ENCODE data around the gene FGF12. TPM values are rescaled to one million over a fixed set of nuclear protein-coding genes. Genes with fewer than 3 reads are reported as not detected.

FGF12 gene
- polyA plus RNA-seq, 3 donors = not detected

DNA sequence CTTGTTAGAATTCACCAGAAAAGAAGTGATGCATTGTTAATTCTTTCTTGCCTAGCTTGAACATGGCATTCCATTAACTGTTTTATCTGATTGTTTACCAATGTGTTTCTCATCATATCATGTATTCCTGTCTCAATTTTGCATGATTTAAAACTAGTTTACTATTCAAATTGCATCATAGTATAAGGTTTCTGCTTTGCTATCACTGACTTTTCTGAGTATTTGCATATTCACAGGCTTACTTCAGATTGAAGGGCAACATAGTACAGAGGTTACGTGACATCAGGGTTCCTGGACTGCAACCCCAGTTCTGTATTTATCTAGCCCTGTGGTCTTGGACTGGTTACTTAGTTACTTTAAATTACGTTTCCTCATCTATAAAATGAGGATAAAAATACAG is 561.8 kb downstream of the FGF12 start:
- Histone ChIP-seq H3K4me2 (replicated peaks; ENCODE audit: extremely low read depth, low read length, poor library complexity, severe bottlenecking) (no peak overlapping the region), H3K9ac (ENCODE audit: insufficient read depth, low read length, poor library complexity, severe bottlenecking) (no peak overlapping the region)
- no peak overlapping the region for H3K4me3 Mint-ChIP-seq

DNA sequence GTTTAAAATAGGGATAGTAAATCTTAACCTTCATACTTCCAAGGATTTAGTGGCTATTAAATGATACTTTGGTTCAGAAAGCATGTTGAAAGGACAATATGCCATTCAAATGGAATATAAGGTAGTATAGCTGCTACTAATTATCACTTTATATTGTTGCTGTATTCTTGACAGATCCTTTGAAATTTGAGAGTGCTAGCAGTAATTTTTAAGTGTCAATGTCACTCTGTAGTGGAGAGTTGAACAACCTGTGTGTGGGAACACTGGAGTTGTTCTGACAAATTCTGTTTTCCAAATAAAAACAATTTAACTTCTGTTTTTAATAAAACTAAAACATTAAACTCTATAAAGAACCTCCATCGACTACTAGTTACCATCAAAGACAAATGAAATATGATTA is 565.7 kb downstream of the FGF12 start:
- Histone ChIP-seq H3K9ac (ENCODE audit: insufficient read depth, low read length, poor library complexity, severe bottlenecking) (no peak overlapping the region), H3K4me2 (replicated peaks; ENCODE audit: extremely low read depth, low read length, poor library complexity, severe bottlenecking) (no peak overlapping the region), H3K9me3 (replicated peaks in 1 of 2; ENCODE audit: control insufficient read depth in 1 of 2, insufficient read depth in 1 of 2, low read length in 2 of 2) (no peaks in the 10 kb centered on the region), H4K20me1 (ENCODE audit: insufficient read depth, low read length) (no peaks in the 10 kb centered on the region), H3K4me1 (ENCODE audit: control insufficient read depth in 1 of 2, insufficient read depth in 2 of 2, low read length in 2 of 2) (no peaks in the 10 kb centered on the region), H3K36me3 (replicated peaks in 1 of 2; ENCODE audit: control insufficient read depth in 1 of 2, insufficient read depth in 2 of 2, low read length in 2 of 2) (no peaks in the 10 kb centered on the region), H2AFZ (ENCODE audit: insufficient read depth, low read depth, low read length, poor library complexity, severe bottlenecking) (no peak overlapping the region), H3K27ac (ENCODE audit: low read depth in 1 of 2, low read length in 2 of 2) (no peak overlapping the region), H3K79me2 (ENCODE audit: insufficient read depth, low read length) (no peaks in the 10 kb centered on the region), H3K4me3 (replicated peaks in 1 of 3; ENCODE audit: low read depth in 2 of 3, low read length in 3 of 3) (no peak overlapping the region), H3K27me3 (ENCODE audit: control insufficient read depth in 2 of 2, insufficient read depth in 2 of 2, low read length in 2 of 2) (no peaks in the 10 kb centered on the region)
- Mint-ChIP-seq H3K27me3 (ENCODE audit: low read depth in 3 of 3) (no peaks in the 10 kb centered on the region), H3K36me3 (no peaks in the 10 kb centered on the region), H3K4me1 (no peaks in the 10 kb centered on the region), H3K27ac (no peak overlapping the region), H3K4me3 (no peak overlapping the region), H3K9me3 (peaks cover 0 to 2% (median 0%) of the 10 kb centered on the region in 7 donors)
- intact Hi-C loops (cut with micrococcal nuclease) = no loop called here
- TF ChIP-seq CTCF (IDR thresholded peaks at IDR 0.05) = no peak
- DNase-seq = no peak
- no CpG with 5 or more reads among the region's 1 CpG for WGBS (ENCODE audit: insufficient coverage)

More for the DNA sequence above, 561.8 kb downstream of the FGF12 start:
- WGBS (ENCODE audit: insufficient coverage) = no CpG with 5 or more reads among the region's 2 CpGs
- Histone ChIP-seq H3K27ac (ENCODE audit: low read depth in 1 of 2, low read length in 2 of 2) (no peak overlapping the region), H3K36me3 (replicated peaks in 1 of 2; ENCODE audit: control insufficient read depth in 1 of 2, insufficient read depth in 2 of 2, low read length in 2 of 2) (no peaks in the 10 kb centered on the region), H3K4me1 (ENCODE audit: control insufficient read depth in 1 of 2, insufficient read depth in 2 of 2, low read length in 2 of 2) (no peaks in the 10 kb centered on the region), H3K4me3 (replicated peaks in 1 of 3; ENCODE audit: low read depth in 2 of 3, low read length in 3 of 3) (no peak overlapping the region), H3K9me3 (replicated peaks in 1 of 2; ENCODE audit: control insufficient read depth in 1 of 2, insufficient read depth in 1 of 2, low read length in 2 of 2) (no peaks in the 10 kb centered on the region), H2AFZ (ENCODE audit: insufficient read depth, low read depth, low read length, poor library complexity, severe bottlenecking) (no peak overlapping the region), H3K27me3 (ENCODE audit: control insufficient read depth in 2 of 2, insufficient read depth in 2 of 2, low read length in 2 of 2) (no peaks in the 10 kb centered on the region), H3K79me2 (ENCODE audit: insufficient read depth, low read length) (no peaks in the 10 kb centered on the region), H4K20me1 (ENCODE audit: insufficient read depth, low read length) (no peaks in the 10 kb centered on the region)
- DNase-seq = no peak
- H3K9me3 Mint-ChIP-seq = peaks cover 0 to 3% (median 0%) of the 10 kb centered on the region in 7 donors
- no peaks in the 10 kb centered on the region for H3K36me3 Mint-ChIP-seq
- TF ChIP-seq CTCF (IDR thresholded peaks at IDR 0.05) = no peak
- intact Hi-C loops (cut with micrococcal nuclease) = no loop called here
- no peaks in the 10 kb centered on the region for H3K4me1 Mint-ChIP-seq
- no peaks in the 10 kb centered on the region for H3K27me3 Mint-ChIP-seq (ENCODE audit: low read depth in 3 of 3)
- H3K27ac Mint-ChIP-seq = no peak overlapping the region

All from CD14-positive monocyte (primary cell).